ENCODE measurements around the gene PLEKHD1. TPM values are rescaled to one million over a fixed set of nuclear protein-coding genes. Genes with fewer than 3 reads are reported as not detected.

Gene PLEKHD1
- total and polyA plus RNA-seq, 9 of the 15 experiments (the other 6 are each of a cell fraction or from before 2014, with no cell fraction given) = not detected

DNA sequence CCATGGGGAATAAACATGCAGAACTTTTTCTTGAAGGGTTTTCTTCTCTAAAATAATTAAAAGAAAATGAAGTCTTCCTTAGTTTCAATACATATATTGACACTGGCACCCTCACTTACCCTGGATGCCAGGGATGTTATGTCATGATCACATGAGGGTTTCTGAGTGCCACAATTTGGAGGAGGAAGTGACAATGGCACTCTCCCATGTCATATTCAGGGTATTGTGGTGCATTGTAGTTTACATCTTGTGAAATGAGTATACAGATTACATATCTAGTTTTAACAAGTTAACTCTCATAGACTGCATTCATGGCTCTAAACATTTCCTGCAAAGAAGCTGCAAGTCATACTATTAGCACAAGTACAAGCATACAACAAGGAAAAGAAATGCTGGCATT lies 52.4 kb downstream of the PLEKHD1 start:
- ATAC-seq = no peak
- no peaks in the 10 kb centered on the region for H3K36me3 ChIP-seq (ENCODE audit: control insufficient read depth, insufficient read depth, low read length)
- TF ChIP-seq SRSF1 (IDR thresholded peaks at IDR 0.05; ENCODE audit: low read depth, low read length) (no peak), TAF9B (IDR thresholded peaks at IDR 0.05; ENCODE audit: partially characterized antibody) (no peak), MAFK (IDR thresholded peaks at IDR 0.05; ENCODE audit: low read length) (no peak), CBFA2T3 (IDR thresholded peaks at IDR 0.05) (no peak), RB1 (IDR thresholded peaks at IDR 0.05; ENCODE audit: low read depth) (no peak), DIDO1 (tag; IDR thresholded peaks at IDR 0.05; ENCODE audit: low read depth) (no peak), CHCHD3 (CRISPR knock-in tag; IDR thresholded peaks at IDR 0.05) (no peak), MEF2D (tag; conservative IDR thresholded peaks at IDR 0.05; ENCODE audit: low read depth) (no peak), SREBF2 (CRISPR knock-in tag; IDR thresholded peaks at IDR 0.05) (no peak), ZNF551 (CRISPR knock-in tag; IDR thresholded peaks at IDR 0.05) (no peak), NCOR1 (IDR thresholded peaks at IDR 0.05) (no peak), KDM2B (CRISPR knock-in tag; IDR thresholded peaks at IDR 0.05) (no peak), ZNF668 (CRISPR knock-in tag; IDR thresholded peaks at IDR 0.05) (no peak), CGGBP1 (CRISPR knock-in tag; IDR thresholded peaks at IDR 0.05) (no peak), LARP7 (IDR thresholded peaks at IDR 0.05) (no peak), ZNF408 (CRISPR knock-in tag; IDR thresholded peaks at IDR 0.05; ENCODE audit: low read depth) (no peak), KAT2B (IDR thresholded peaks at IDR 0.05; ENCODE audit: low read depth, low read length) (no peak), NR4A1 (CRISPR knock-in tag; IDR thresholded peaks at IDR 0.05) (no peak), NR4A1 (tag; IDR thresholded peaks at IDR 0.05) (no peak)

More for the DNA sequence above, 52.4 kb downstream of the PLEKHD1 start:
- Histone ChIP-seq H3K79me2 (ENCODE audit: control insufficient read depth, insufficient read depth, low read length) (no peaks in the 10 kb centered on the region), H4K20me1 (replicated peaks; ENCODE audit: control insufficient read depth, insufficient read depth, low read length) (no peaks in the 10 kb centered on the region), H3K27me3 (ENCODE audit: control insufficient read depth in 2 of 2, insufficient read depth in 2 of 2, low read length in 2 of 2) (peaks cover 0 to 9% of the 10 kb centered on the region in 2 experiments; a peak in 3 of 5 replicates), H2AFZ (ENCODE audit: low read depth, low read length) (no peak overlapping the region), H3K4me1 (replicated peaks in 1 of 2; ENCODE audit: control insufficient read depth in 2 of 2, insufficient read depth in 2 of 2, low read length in 2 of 2) (no peaks in the 10 kb centered on the region; a peak in 1 of 5 replicates), H3K9me1 (ENCODE audit: control insufficient read depth, insufficient read depth, low read length) (no peaks in the 10 kb centered on the region), H3K27ac (ENCODE audit: extremely low read depth, low read depth, low read length) (no peak overlapping the region), H3K4me3 (no peak overlapping the region), H3K9me3 (replicated peaks; ENCODE audit: control insufficient read depth, insufficient read depth, low read depth, low read length) (no peaks in the 10 kb centered on the region), H3K4me2 (ENCODE audit: insufficient read depth, low read length) (no peak overlapping the region), H3K9ac (ENCODE audit: insufficient read depth in 1 of 2, low read depth in 2 of 2, low read length in 2 of 2) (no peak overlapping the region)
- FAIRE-seq (no peak), DNase-seq (ENCODE audit: extremely low read depth in 1 of 4, low spot score in 3 of 4) (no peak)
- BruUV-seq (replicated peaks) = no TSS peak
- in situ Hi-C loops (cut with MboI) = no loop called here
- POLR2A ChIA-PET = no interaction called here
- CTCF ChIA-PET (ENCODE audit: low intra/inter-chr PET ratio) = no interaction called here
- intact Hi-C loops (cut with micrococcal nuclease) = no loop called here

Measured in K562 (cell line).